ENCODE measurements around the gene CSF3. TPM values are rescaled to one million over a fixed set of nuclear protein-coding genes. Genes with fewer than 3 reads are reported as not detected.

Gene CSF3
- total RNA-seq, 1 donor from 2014 or later: not detected

GRCh38 chr17:40020146-40020545, 4.9 kb downstream of the CSF3 start:
- no peak for DNase-seq (ENCODE audit: low spot score)
- Mint-ChIP-seq H3K27ac (no peak overlapping the region), H3K36me3 (ENCODE audit: low read depth) (peaks cover 34% of the 10 kb centered on the region), H3K27me3 (ENCODE audit: low read depth) (no peaks in the 10 kb centered on the region), H3K4me1 (ENCODE audit: low read depth) (no peaks in the 10 kb centered on the region), H3K4me3 (ENCODE audit: low read depth) (no peak overlapping the region), H3K9me3 (no peaks in the 10 kb centered on the region)
- intact Hi-C loops (cut with micrococcal nuclease): no loop called here

DNA sequence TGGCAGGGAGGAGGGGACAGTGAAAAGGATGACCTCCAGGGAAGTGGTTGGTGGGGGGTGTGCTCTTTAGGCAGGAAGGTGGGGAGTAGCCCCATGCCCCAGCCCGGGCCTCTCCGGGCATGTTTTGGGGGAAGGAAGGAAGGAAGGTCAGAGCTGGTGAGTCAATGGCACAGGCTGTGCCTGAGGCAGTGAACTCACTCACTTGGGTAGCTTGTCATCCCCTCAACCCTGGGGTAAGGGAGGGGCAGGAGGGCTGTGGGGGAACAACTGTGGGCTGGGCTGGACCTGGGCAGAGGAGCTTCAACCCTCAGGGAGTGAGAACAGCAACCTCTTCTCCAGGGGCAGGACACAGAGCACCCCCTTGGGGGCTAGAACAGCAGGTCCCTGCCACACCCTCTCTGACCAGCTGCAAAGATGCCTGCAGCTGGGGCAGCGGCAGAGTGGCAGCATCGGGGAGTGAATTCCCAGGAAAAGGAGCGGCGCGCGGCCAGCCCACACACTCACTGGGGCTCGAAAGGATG, 6.3 kb downstream of the CSF3 start:
- DNase-seq (ENCODE audit: low spot score): no peak
- intact Hi-C loops (cut with micrococcal nuclease): no loop called here
- H3K27ac Mint-ChIP-seq: no peak overlapping the region
- peaks cover 9% of the 10 kb centered on the region for H3K4me1 Mint-ChIP-seq (ENCODE audit: low read depth)
- no peak overlapping the region for H3K4me3 Mint-ChIP-seq (ENCODE audit: low read depth)
- no peaks in the 10 kb centered on the region for H3K9me3 Mint-ChIP-seq
- no peaks in the 10 kb centered on the region for H3K27me3 Mint-ChIP-seq (ENCODE audit: low read depth)
- H3K36me3 Mint-ChIP-seq (ENCODE audit: low read depth): peaks cover 46% of the 10 kb centered on the region

- Mint-ChIP-seq H3K4me3 (ENCODE audit: low read depth) (no peak overlapping the region), H3K4me1 (ENCODE audit: low read depth) (peaks cover 15% of the 10 kb centered on the region), H3K36me3 (ENCODE audit: low read depth) (peaks cover 53% of the 10 kb centered on the region), H3K9me3 (no peaks in the 10 kb centered on the region), H3K27ac (no peak overlapping the region), H3K27me3 (ENCODE audit: low read depth) (no peaks in the 10 kb centered on the region)
- intact Hi-C loops (cut with micrococcal nuclease): no loop called here
- no peak for DNase-seq (ENCODE audit: low spot score)
These were observed 7.3 kb downstream of the CSF3 start for GRCh38 chr17:40022497-40022896.

- no peaks in the 10 kb centered on the region for H3K27me3 Mint-ChIP-seq (ENCODE audit: low read depth)
- H3K36me3 Mint-ChIP-seq (ENCODE audit: low read depth): peaks cover 53% of the 10 kb centered on the region
- DNase-seq (ENCODE audit: low spot score): no peak
- intact Hi-C loops (cut with micrococcal nuclease): no loop called here
- no peak overlapping the region for H3K4me3 Mint-ChIP-seq (ENCODE audit: low read depth)
- no peaks in the 10 kb centered on the region for H3K9me3 Mint-ChIP-seq
- no peak overlapping the region for H3K27ac Mint-ChIP-seq
- peaks cover 15% of the 10 kb centered on the region for H3K4me1 Mint-ChIP-seq (ENCODE audit: low read depth)
These were observed 7.8 kb downstream of the CSF3 start for GRCh38 chr17:40022961-40023541.

DNA sequence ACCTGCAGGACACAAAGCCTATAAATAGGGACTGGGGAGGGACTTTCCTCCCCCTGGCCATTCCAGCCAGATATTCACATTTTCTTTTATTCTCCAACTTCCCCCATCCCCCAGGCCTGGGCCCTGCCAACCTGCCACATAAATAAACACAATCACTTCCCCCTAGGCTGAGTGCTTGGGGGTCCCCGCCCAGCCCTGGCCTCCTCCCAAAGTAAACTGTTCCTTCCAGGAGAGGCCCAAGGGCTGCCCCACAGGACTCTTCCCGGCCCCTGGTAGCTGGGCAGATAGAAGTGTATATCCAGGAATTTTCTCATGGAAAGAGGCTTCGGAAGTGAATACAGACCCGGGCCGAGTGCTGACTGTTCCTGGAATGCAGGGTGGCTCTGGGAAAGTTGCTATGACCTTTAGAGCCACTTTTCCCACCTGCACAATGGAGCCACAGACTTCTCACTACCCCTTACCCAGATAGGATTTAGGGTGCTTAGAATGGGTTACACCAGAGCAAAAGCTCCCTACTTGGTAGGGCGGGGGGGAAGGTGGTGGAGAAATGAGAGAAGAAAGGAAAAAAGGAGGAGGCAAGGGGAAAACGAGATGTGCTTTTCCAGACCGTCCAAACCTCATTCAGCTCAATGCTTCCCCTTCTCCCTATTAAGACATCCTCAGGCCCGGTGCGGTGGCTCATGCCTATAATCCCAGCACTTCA, 8.5 kb downstream of the CSF3 start:
- no peak overlapping the region for H3K27ac Mint-ChIP-seq
- H3K4me3 Mint-ChIP-seq (ENCODE audit: low read depth): no peak overlapping the region
- no peaks in the 10 kb centered on the region for H3K9me3 Mint-ChIP-seq
- H3K4me1 Mint-ChIP-seq (ENCODE audit: low read depth): peaks cover 15% of the 10 kb centered on the region
- no peaks in the 10 kb centered on the region for H3K27me3 Mint-ChIP-seq (ENCODE audit: low read depth)
- intact Hi-C loops (cut with micrococcal nuclease): no loop called here
- H3K36me3 Mint-ChIP-seq (ENCODE audit: low read depth): peaks cover 57% of the 10 kb centered on the region
- DNase-seq (ENCODE audit: low spot score): no peak

DNA sequence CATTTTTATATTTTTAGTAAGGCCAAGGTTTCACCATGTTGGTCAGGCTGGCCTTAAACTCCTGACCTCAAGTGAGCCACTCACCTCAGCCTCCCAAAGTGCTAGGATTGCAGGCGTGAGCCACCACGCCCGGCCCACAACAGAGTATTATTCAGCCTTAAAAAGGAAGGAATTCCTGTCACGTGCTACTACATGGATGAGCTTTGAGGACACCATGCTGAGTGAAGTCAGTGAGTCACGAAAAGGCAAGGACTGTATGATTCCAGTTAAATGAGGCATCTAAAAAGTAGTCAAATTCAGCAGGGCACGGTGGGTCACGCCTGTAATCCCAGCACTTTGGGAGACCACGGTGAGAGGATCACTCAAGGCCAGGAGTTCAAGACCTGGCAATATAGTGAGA, 9.7 kb downstream of the CSF3 start:
- Mint-ChIP-seq H3K27ac (no peak overlapping the region), H3K27me3 (ENCODE audit: low read depth) (no peaks in the 10 kb centered on the region), H3K4me1 (ENCODE audit: low read depth) (peaks cover 15% of the 10 kb centered on the region), H3K36me3 (ENCODE audit: low read depth) (peaks cover 61% of the 10 kb centered on the region), H3K4me3 (ENCODE audit: low read depth) (no peak overlapping the region), H3K9me3 (no peaks in the 10 kb centered on the region)
- no peak for DNase-seq (ENCODE audit: low spot score)
- intact Hi-C loops (cut with micrococcal nuclease): no loop called here

GRCh38 chr17:40025559-40025958, 10.3 kb downstream of the CSF3 start:
- no peaks in the 10 kb centered on the region for H3K9me3 Mint-ChIP-seq
- peaks cover 59% of the 10 kb centered on the region for H3K36me3 Mint-ChIP-seq (ENCODE audit: low read depth)
- DNase-seq (ENCODE audit: low spot score): no peak
- H3K4me3 Mint-ChIP-seq (ENCODE audit: low read depth): no peak overlapping the region
- intact Hi-C loops (cut with micrococcal nuclease): no loop called here
- H3K27ac Mint-ChIP-seq: no peak overlapping the region
- H3K4me1 Mint-ChIP-seq (ENCODE audit: low read depth): peaks cover 15% of the 10 kb centered on the region
- no peaks in the 10 kb centered on the region for H3K27me3 Mint-ChIP-seq (ENCODE audit: low read depth)

DNA sequence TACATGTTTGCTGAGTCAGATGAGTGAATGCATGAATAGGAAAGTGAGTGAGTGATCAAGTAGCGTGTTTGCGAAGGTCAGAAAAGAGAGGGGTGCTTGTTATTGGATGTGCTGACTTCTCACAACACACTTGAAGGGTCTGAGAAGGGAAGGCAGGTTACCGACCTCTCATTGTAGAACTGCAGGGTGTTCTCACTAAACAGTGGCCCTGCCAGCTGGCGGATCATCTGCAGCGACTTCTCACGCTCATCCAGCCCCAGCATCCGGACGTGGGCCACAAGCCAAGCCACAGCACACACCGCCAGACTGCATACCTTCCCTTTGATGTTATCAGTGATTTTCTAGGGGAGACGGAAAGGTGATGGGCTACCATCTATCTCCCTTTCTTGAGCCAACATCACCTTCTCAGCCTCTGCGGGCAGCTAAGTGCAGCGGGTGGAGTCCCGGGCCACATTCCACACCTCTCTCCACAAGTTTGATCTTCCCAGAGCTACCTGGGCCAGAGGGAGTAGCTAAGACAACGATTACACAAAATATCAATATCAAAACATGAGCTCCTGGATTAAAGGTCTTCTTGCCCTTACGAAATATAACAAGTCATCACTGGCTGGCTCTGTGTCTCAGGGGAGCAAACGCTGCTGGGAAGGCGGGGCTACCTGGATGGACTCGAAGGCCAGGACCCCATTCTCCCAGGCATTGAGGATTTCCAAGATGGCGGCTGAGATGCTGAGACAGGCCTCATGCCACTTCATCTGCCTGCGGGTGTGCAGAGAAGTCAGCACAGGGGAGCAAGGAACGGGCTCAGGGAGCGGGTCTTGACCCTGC, 11.0 kb downstream of the CSF3 start:
- Mint-ChIP-seq H3K4me1 (ENCODE audit: low read depth) (peaks cover 15% of the 10 kb centered on the region), H3K36me3 (ENCODE audit: low read depth) (peaks cover 59% of the 10 kb centered on the region), H3K9me3 (no peaks in the 10 kb centered on the region), H3K27ac (peak overlapping the region; percentile 5), H3K4me3 (ENCODE audit: low read depth) (no peak overlapping the region), H3K27me3 (ENCODE audit: low read depth) (no peaks in the 10 kb centered on the region)
- intact Hi-C loops (cut with micrococcal nuclease): loop anchor here (2.0 kb wide), 1 partner anchor 43 kb away; no protein-coding TSS in a partner anchor
- peak; percentile 18 for DNase-seq (ENCODE audit: low spot score)

DNA sequence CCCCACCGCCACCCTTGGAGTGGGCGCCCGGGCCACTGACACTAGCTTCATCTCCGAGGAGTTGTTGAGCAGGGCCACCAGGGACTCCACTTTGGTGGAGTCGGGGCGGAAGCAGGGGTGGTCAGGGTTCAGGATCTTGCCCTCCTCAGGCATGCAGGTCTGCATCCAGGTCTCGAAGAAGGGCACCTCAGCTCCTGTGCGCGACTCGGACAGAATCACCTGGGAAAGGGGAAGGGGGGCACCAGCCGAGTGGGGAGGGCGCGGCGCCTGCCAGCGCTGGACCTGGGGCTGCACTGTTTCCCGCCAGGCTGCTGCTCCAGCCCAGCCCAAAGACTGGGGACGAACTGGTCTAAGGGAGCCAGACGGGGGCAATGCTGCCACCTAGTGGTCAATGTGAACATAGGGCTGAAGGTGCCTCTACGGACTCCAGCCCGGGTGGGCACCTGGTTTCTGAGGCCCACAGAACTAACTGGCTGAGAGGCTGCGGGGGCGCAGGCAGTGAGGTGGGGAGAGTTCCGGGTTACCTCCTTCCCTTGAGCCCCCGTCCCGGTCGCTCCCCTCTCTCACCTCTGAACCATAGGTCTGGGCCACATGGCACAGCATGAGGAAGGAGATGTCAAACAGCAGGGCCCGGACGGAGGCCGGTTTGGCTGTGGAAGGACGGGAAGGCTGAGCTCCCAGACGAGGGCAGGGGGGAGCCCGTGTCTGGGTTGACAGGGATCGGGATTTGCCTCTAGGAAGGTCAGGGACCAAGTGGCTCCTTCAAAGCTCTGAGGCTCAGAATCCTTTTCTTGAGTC, 11.8 kb downstream of the CSF3 start:
- Mint-ChIP-seq H3K9me3 (no peaks in the 10 kb centered on the region), H3K27me3 (ENCODE audit: low read depth) (no peaks in the 10 kb centered on the region), H3K4me3 (ENCODE audit: low read depth) (no peak overlapping the region), H3K4me1 (ENCODE audit: low read depth) (peaks cover 15% of the 10 kb centered on the region), H3K36me3 (ENCODE audit: low read depth) (peaks cover 60% of the 10 kb centered on the region), H3K27ac (no peak overlapping the region)
- intact Hi-C loops (cut with micrococcal nuclease): loop anchor here (2.0 kb wide), 1 partner anchor 42 kb away; no protein-coding TSS in a partner anchor
- DNase-seq (ENCODE audit: low spot score): peak; percentile 61

DNA sequence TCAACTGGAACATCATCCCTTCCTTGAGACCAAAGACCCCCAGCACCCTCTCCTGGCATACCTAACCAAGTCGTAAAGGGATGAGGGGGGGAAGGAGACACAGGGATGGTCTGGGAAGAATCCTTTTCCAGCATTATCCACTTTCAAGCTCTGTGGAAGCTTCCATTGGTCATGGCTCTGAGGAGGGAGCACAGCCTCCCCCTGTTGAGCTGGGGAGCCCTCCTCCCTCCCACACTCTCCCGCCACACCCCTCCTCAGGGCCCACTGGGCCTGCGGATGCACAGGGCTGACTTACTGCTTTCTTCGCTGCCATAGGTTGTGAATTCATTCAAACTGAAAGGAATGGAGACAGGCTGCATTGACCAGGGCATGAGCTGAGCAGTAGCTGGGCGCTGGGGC, 12.4 kb downstream of the CSF3 start:
- Mint-ChIP-seq H3K4me3 (ENCODE audit: low read depth) (no peak overlapping the region), H3K4me1 (ENCODE audit: low read depth) (peaks cover 15% of the 10 kb centered on the region), H3K36me3 (ENCODE audit: low read depth) (peaks cover 63% of the 10 kb centered on the region)

DNA sequence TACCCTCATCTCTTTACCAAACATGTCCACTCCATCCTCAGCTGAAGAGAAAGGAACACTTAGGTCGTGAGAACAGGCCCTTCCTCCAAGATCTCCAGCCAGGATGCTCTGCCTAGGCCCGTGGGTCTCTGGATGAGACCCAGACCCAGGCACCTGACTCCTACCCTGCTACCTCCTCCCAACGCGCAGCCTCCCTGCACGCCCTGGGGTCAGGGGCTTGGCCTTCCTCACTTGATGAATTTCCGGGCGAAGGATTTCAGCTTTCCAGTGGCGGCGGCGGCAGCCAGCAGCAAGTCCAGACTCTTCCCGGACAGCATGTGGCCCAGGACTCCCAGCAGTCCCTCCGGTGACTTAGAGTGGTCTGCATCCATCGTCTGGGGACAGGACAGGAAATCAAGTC, 13.4 kb downstream of the CSF3 start:
- Mint-ChIP-seq H3K27me3 (ENCODE audit: low read depth) (no peaks in the 10 kb centered on the region), H3K9me3 (no peaks in the 10 kb centered on the region), H3K4me1 (ENCODE audit: low read depth) (peaks cover 15% of the 10 kb centered on the region), H3K27ac (no peak overlapping the region), H3K36me3 (ENCODE audit: low read depth) (peaks cover 64% of the 10 kb centered on the region), H3K4me3 (ENCODE audit: low read depth) (no peak overlapping the region)
- intact Hi-C loops (cut with micrococcal nuclease): no loop called here
- no peak for DNase-seq (ENCODE audit: low spot score)

More for the DNA sequence above, 12.4 kb downstream of the CSF3 start:
- intact Hi-C loops (cut with micrococcal nuclease): loop anchor here (2.0 kb wide), 1 partner anchor 41 kb away; no protein-coding TSS in a partner anchor
- no peaks in the 10 kb centered on the region for H3K27me3 Mint-ChIP-seq (ENCODE audit: low read depth)
- no peaks in the 10 kb centered on the region for H3K9me3 Mint-ChIP-seq
- DNase-seq (ENCODE audit: low spot score): no peak
- H3K27ac Mint-ChIP-seq: no peak overlapping the region

- H3K4me3 Mint-ChIP-seq (ENCODE audit: low read depth): no peak overlapping the region
- no peaks in the 10 kb centered on the region for H3K9me3 Mint-ChIP-seq
- peaks cover 52% of the 10 kb centered on the region for H3K36me3 Mint-ChIP-seq (ENCODE audit: low read depth)
- H3K4me1 Mint-ChIP-seq (ENCODE audit: low read depth): peaks cover 5% of the 10 kb centered on the region
- no peak overlapping the region for H3K27ac Mint-ChIP-seq
- H3K27me3 Mint-ChIP-seq (ENCODE audit: low read depth): no peaks in the 10 kb centered on the region
- DNase-seq (ENCODE audit: low spot score): no peak
- intact Hi-C loops (cut with micrococcal nuclease): no loop called here
These were observed 16.5 kb downstream of the CSF3 start for GRCh38 chr17:40031706-40032105.
